ENCODE results near the gene VAV1.

- no peak for TF ChIP-seq POLR2A (IDR thresholded peaks at IDR 0.05)
- no peak for TF ChIP-seq CTCF (IDR thresholded peaks at IDR 0.05)
These were observed 49.3 kb downstream of the VAV1 start for GRCh38 chr19:6821639-6822310.

Measured in ovary (tissue), 3 donors.